ENCODE results near the gene TICAM1.

DNA sequence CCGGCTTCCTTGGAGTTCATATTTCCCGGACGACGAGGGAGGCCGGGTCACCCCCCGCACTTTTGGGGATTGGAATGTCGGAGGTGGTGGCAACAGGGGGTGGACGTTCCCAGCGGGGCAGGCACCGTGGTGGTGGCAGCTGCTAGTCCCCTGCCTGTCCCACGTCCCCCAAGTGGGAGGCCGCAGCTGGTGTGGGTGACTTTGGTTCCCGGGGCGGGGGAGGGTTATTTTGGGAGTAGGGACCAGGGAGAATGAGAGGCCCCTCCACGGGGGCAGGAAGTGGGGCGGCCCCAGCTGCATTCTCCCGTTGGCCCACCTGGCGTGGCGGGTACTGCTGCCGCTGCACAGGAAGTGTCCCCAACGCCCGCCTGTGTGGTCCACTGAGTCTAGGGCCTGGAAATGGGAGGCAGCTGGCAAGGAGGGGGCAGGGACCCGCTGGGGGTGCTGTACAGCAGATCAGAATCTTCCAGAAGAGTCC is 47.0 kb upstream of the TICAM1 start:
- TF ChIP-seq, protein P1, sequence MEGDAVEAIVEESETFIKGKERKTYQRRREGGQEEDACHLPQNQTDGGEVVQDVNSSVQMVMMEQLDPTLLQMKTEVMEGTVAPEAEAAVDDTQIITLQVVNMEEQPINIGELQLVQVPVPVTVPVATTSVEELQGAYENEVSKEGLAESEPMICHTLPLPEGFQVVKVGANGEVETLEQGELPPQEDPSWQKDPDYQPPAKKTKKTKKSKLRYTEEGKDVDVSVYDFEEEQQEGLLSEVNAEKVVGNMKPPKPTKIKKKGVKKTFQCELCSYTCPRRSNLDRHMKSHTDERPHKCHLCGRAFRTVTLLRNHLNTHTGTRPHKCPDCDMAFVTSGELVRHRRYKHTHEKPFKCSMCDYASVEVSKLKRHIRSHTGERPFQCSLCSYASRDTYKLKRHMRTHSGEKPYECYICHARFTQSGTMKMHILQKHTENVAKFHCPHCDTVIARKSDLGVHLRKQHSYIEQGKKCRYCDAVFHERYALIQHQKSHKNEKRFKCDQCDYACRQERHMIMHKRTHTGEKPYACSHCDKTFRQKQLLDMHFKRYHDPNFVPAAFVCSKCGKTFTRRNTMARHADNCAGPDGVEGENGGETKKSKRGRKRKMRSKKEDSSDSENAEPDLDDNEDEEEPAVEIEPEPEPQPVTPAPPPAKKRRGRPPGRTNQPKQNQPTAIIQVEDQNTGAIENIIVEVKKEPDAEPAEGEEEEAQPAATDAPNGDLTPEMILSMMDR (IDR thresholded peaks at IDR 0.05): no peak
- no peak for TF ChIP-seq TCF7L2 (IDR thresholded peaks at IDR 0.05; ENCODE audit: low read depth, low read length)

All from Panc1 (cell line).